Stomach smooth muscle (tissue), 2 donors: ENCODE data around the gene WASF3.

Experiments used
- H3K27ac ChIP-seq: one replicate; pipeline ENCODE4 v1.7.0; 2013; ENCODE audit warnings: mild to moderate bottlenecking, low read length, inconsistent platforms
- H3K27me3 ChIP-seq, 2 donors: one replicate each; pipeline ENCODE4 v1.7.0; 2013; ENCODE audit warnings: low read length in 2 of 2; ENCODE audit not compliant: insufficient read depth in 2 of 2, control insufficient read depth in 1 of 2
- H3K36me3 ChIP-seq, 2 donors: one replicate each; pipeline ENCODE4 v1.7.0; 2013; ENCODE audit warnings: low read length in 2 of 2; ENCODE audit not compliant: control insufficient read depth in 2 of 2, insufficient read depth in 2 of 2
- H3K4me1 ChIP-seq: one replicate; pipeline ENCODE4 v1.7.0; 2013; ENCODE audit warnings: low read length; ENCODE audit not compliant: control insufficient read depth, insufficient read depth
- H3K4me3 ChIP-seq, 2 donors: one replicate each; pipeline ENCODE4 v1.7.0; 2013; ENCODE audit warnings: low read length in 2 of 2
- H3K9ac ChIP-seq, 2 donors: one replicate each; pipeline ENCODE4 v1.7.0; 2013; ENCODE audit warnings: low read length in 2 of 2, mild to moderate bottlenecking in 1 of 2
- H3K9me3 ChIP-seq, 2 donors: one replicate each; pipeline ENCODE4 v1.7.0; 2013; ENCODE audit warnings: low read length in 2 of 2; ENCODE audit not compliant: control insufficient read depth in 2 of 2
- donor health status: healthy.
- donor health status: Pancreatic carcinoma.

Gene WASF3

DNA sequence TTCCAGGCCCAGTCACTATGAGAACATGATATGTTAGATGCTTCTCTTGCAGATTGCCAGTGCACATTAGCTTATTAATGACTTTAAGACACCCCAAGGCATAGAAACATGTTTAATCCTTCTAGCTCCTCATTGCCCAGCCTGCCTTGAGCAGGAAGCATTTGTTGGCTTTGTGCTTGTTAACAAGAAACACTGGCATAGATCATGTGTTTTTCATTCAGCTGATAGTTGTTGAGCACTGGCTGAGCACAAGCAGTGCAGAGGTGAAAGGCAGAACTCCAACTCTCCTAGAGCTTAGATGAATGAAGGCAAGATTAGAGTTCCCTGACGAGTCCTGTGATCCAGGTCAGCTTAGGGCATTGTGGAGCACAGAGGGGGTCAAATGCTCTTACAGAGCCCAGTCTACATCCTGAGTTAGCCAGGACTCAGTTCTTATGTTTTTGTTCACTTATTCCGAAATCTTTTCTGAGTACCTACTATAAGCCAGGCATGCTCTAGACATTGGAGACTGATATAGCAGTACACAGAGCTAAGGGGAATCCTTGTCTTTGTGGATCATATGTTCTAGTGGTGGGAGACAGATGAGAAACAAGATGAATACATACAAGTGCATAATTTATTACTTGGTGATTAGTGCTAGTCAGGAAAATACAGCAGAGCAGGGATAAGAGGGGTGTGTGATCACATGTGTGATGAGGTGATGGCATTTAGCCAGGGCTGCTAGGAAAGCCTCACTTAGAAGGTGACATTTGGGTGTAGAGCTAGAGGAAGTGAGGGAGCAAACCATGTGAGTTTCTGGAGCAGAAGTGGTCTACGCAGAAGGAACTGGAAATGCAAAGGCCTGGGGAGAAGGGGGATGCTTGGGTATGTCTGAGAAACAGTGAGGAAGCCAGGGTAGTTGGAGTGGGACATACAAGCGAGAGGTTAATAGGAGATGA is 101.2 kb downstream of the WASF3 start:
- Histone ChIP-seq H3K27ac (no peak overlapping the region), H3K4me1 (no peaks in the 10 kb centered on the region), H3K9ac (no peak overlapping the region), H3K27me3 (no peaks in the 10 kb centered on the region), H3K4me3 (no peak overlapping the region), H3K9me3 (no peaks in the 10 kb centered on the region), H3K36me3 (no peaks in the 10 kb centered on the region)

DNA sequence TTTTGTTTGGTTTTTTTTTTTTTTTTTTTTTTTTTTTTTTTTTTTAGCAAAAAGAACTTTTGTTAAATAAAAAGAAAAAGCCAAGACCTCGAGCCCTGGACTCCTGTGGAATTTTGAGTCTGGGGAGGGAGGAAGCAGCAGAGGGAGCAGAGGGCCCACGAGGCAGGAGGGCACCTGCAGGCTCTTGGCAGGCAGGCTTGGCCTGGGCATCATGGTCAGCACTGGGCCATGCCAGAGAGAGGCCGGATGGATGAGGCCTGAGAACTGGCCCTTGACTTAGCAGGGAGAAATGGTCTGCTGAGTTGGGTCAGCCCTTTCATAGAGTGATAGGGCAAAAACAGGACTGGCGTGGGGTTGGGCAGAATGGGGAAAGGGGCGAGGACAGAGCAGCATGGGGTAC is 102.7 kb downstream of the WASF3 start:
- no peaks in the 10 kb centered on the region for H3K27me3 ChIP-seq
- H3K27ac ChIP-seq = no peak overlapping the region
- H3K36me3 ChIP-seq = no peaks in the 10 kb centered on the region
- no peak overlapping the region for H3K9ac ChIP-seq
- H3K4me3 ChIP-seq = no peak overlapping the region
- no peaks in the 10 kb centered on the region for H3K4me1 ChIP-seq
- H3K9me3 ChIP-seq = no peaks in the 10 kb centered on the region

DNA sequence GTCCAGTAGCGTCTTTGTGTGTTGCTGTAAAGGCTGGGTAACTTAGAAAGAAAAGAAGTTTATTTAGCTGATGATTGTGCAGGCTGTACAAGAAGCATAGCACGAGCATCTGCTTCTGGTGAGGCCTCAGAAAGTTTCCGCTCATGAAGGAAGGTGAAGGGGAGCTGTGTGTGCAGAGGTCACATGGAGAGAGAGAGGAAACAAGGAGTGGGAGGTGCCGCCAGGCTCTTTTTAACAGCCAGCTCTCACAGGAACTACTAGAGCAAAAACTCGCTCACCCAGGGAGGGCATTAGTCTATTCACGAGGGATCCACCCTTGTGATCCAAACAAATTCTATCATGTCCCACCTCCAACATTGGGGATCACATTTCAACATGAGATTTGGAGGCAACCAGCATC is 103.3 kb downstream of the WASF3 start:
- Histone ChIP-seq H3K4me3 (no peak overlapping the region), H3K4me1 (no peaks in the 10 kb centered on the region), H3K36me3 (no peaks in the 10 kb centered on the region), H3K9ac (no peak overlapping the region), H3K27ac (no peak overlapping the region), H3K27me3 (no peaks in the 10 kb centered on the region), H3K9me3 (no peaks in the 10 kb centered on the region)

DNA sequence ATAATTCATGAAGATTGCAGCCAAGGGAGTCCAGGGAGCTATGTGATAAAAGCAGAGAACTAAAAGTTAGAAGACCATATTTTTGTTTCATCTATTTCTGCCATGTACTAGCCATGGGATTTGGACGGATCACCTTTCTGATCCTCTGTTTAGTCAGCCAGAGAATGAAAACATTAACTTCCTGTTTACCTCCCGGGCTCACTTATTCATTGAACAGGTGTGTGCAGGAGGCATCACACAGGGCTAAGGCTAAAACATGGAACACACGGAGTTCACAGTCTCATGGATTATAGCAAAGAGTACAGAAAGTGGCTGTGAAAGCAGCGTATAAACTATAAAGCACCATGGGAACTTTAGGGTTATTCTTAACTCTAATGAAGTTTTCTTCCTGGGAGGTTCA is 106.3 kb downstream of the WASF3 start:
- H3K27me3 ChIP-seq = no peaks in the 10 kb centered on the region
- H3K4me3 ChIP-seq = no peak overlapping the region
- no peak overlapping the region for H3K9ac ChIP-seq
- no peaks in the 10 kb centered on the region for H3K36me3 ChIP-seq
- H3K4me1 ChIP-seq = no peaks in the 10 kb centered on the region
- no peaks in the 10 kb centered on the region for H3K9me3 ChIP-seq
- no peak overlapping the region for H3K27ac ChIP-seq

DNA sequence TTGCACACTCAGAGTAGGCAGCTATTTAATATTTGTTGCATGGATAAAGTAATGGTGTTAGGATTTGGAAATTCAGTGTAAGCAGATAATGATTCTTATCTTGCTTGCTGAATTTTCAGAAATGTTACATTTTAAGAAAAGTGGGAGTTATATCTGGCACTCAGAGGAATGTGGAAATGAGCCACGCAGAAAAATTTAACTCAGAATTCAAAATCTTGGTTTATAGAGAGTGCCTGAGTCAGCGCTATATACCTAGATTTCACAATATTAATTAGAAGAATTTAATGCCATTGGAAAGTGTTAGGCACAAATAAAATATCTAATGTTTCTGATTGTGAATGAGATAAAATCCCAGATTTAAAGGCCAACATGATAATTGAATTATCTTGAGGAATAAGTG is 106.8 kb downstream of the WASF3 start:
- Histone ChIP-seq H3K9me3 (no peaks in the 10 kb centered on the region), H3K4me1 (no peaks in the 10 kb centered on the region), H3K36me3 (no peaks in the 10 kb centered on the region), H3K4me3 (no peak overlapping the region), H3K9ac (no peak overlapping the region), H3K27ac (no peak overlapping the region), H3K27me3 (no peaks in the 10 kb centered on the region)

DNA sequence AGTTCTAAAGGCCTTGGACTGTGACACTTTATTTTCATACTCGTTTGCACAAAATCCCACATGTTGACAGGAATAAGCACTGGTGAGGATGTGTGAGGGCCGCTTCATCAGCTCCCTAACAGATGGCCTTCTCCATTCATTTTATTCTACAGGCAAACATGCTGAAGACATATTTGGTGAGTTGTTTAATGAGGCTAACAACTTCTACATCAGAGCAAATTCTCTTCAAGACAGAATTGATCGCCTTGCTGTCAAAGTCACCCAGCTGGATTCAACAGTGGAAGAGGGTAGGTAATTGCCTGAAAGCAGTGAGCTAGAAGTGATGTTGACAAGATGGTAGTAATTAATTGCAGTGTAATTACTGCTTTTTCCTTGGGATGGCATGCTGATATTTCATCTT is 107.4 kb downstream of the WASF3 start:
- H3K36me3 ChIP-seq = no peaks in the 10 kb centered on the region
- no peaks in the 10 kb centered on the region for H3K27me3 ChIP-seq
- H3K9me3 ChIP-seq = no peaks in the 10 kb centered on the region
- H3K4me3 ChIP-seq = no peak overlapping the region
- H3K4me1 ChIP-seq = no peaks in the 10 kb centered on the region
- no peak overlapping the region for H3K27ac ChIP-seq
- no peak overlapping the region for H3K9ac ChIP-seq

DNA sequence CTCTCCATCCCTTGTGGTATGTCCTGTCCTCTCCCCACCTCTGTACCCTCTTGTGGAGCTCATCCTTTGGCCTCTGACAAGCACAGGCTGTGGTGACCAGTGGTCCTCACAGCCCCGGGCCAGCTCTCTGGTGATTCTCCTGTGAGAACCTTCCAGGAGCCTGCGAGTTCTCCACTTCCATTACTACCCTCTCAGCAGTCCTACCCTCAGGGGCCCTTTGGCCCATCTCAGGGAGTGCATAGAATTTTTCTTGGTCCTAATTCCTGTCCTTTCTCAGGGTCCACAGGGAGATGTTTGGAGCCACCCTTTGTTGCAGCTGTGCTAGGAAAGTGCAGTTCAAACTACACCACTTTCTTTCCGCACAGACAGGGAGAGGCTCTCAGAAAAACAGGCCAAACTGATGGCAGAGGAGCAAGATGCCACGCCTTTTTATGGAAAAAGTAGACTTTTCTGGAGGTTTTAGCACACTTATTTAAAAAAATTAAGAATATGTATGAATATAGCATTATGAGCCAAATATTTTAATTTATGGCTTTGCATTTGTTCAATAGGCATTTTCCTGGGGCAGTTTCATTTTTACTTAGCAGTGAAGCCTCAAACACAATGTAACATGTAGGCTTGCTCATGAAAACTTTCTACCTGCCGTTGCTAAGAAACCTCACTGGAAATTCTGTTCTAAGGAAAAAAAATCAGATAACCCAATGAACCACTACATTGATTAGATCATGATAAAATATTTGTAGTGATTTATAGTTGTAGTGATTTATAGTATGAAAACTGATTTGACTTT is 111.1 kb downstream of the WASF3 start:
- H3K9me3 ChIP-seq = no peaks in the 10 kb centered on the region
- H3K27ac ChIP-seq = no peak overlapping the region
- no peaks in the 10 kb centered on the region for H3K27me3 ChIP-seq
- no peaks in the 10 kb centered on the region for H3K4me1 ChIP-seq
- H3K36me3 ChIP-seq = no peaks in the 10 kb centered on the region
- H3K9ac ChIP-seq = no peak overlapping the region
- no peak overlapping the region for H3K4me3 ChIP-seq

DNA sequence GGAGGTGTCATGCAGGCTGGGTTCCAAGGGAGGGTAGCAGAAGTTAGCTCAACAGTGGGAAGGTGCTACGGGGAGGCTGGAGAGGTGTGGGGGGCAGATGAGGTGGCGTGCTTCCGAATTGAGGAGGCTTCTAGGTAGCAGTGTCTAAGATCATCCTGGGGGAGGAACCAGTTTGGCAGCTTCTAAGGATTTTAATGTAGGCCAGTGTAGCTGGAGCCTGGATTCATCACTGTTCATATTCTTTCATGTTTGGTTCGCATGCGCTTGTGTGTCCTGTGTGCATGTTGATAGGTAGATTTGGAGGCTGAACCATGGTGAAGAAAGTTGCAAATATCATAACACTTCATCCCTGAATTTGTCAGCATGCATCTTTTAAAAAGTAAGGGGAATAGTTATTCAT is 116.4 kb downstream of the WASF3 start:
- Histone ChIP-seq H3K4me1 (no peaks in the 10 kb centered on the region), H3K36me3 (peaks cover 0 to 4% of the 10 kb centered on the region in 2 donors), H3K4me3 (no peak overlapping the region), H3K9ac (no peak overlapping the region), H3K27me3 (no peaks in the 10 kb centered on the region), H3K27ac (no peak overlapping the region), H3K9me3 (no peaks in the 10 kb centered on the region)

DNA sequence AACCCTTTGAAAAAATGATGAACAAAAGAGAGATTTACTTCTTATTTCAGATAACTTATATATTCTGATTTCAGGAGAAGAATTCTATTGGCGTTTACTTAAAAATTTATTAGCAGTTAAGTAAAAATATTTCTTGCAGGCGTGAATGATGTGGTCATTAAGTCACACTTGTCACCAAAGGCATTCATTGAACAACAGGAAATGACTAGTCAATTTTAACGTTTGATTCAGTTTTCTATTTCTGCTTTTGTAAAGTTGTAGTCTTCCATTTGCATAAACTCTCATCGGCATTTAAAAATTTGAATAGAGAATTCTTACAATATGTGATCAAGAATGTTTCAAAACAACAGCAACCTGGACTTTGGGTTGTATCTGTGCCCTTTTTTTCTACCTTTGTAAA is 119.7 kb downstream of the WASF3 start:
- Histone ChIP-seq H3K36me3 (peaks cover 9 to 10% of the 10 kb centered on the region in 2 donors), H3K9me3 (no peaks in the 10 kb centered on the region)

DNA sequence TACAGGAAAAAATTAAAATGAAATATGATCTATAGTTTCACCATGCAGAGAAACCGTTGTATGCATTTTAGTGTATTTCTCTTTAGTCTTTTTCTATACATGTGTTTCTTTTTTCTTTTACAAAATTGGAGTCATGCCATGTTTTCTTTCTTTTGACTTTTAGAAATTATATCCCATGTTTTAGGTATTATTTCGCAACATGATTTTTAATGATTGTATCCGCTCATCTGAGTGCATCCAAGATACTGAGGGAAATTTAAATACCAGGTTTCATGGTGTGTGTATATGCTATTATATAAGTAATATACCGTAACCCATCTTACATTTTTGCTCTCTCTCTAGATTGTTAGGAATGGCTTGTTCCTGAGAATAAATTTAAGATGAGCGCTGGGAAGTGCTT is 120.8 kb downstream of the WASF3 start:
- Histone ChIP-seq H3K9me3 (no peaks in the 10 kb centered on the region), H3K27ac (no peak overlapping the region), H3K36me3 (peaks cover 9 to 17% of the 10 kb centered on the region in 2 donors), H3K4me1 (no peaks in the 10 kb centered on the region), H3K9ac (no peak overlapping the region), H3K4me3 (no peak overlapping the region), H3K27me3 (no peaks in the 10 kb centered on the region)

More for the DNA sequence above, 119.7 kb downstream of the WASF3 start:
- H3K4me1 ChIP-seq = no peaks in the 10 kb centered on the region
- H3K4me3 ChIP-seq = no peak overlapping the region
- no peaks in the 10 kb centered on the region for H3K27me3 ChIP-seq
- H3K9ac ChIP-seq = no peak overlapping the region
- H3K27ac ChIP-seq = no peak overlapping the region

DNA sequence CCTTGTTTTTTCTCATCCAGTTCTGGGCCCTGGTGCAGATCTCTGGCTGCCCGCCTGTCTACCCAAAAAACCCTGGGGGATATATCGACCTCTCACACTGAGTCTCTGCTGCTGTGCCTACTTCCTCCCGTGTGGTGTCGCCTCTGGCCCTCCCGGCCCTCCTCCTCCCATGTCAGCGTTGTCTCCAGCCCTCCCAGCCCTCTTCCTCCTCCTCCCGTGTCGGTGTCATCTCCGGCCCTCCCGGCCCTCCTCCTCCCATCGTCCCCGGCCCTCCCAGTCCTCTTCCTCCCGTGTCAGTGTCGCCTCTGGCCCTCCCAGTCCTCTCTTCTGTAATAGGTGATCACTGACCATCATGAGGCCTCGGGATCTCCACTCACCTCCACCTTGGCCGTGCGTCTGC is 121.3 kb downstream of the WASF3 start:
- H3K36me3 ChIP-seq = peaks cover 9 to 19% of the 10 kb centered on the region in 2 donors

More for the DNA sequence above, 121.3 kb downstream of the WASF3 start:
- Histone ChIP-seq H3K4me3 (no peak overlapping the region), H3K4me1 (no peaks in the 10 kb centered on the region), H3K27ac (no peak overlapping the region), H3K27me3 (no peaks in the 10 kb centered on the region), H3K9me3 (no peaks in the 10 kb centered on the region), H3K9ac (no peak overlapping the region)
